Measurements from ENCODE around the gene VEGFB. TPM values are rescaled to one million over a fixed set of nuclear protein-coding genes. Genes with fewer than 3 reads are reported as not detected.

VEGFB gene
- total and polyA plus RNA-seq, 2 of the 8 experiments (the other 6 are each of a cell fraction or from before 2014, with no cell fraction given), result 9.3 to 49.6 TPM

DNA sequence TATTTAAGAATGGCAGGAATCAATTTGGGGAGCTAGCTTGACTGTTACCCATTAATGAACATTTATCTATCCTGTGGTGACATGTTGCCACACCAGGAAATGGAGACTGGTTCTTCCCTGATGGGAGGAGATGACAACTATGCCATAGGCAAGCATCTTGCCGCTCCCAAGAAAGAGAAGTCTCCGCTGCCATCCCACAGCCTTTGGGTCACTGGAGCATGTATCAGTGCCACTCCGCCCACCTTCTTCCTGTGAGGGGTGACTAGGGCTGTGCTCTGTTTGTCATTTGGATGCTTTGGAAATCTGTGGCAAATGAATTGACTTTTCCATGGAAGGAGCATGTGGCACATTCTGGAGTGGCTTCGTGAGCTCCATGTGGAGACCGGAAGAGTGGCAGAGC is 42.0 kb upstream of the VEGFB start (continued):
- TF ChIP-seq, protein P1, sequence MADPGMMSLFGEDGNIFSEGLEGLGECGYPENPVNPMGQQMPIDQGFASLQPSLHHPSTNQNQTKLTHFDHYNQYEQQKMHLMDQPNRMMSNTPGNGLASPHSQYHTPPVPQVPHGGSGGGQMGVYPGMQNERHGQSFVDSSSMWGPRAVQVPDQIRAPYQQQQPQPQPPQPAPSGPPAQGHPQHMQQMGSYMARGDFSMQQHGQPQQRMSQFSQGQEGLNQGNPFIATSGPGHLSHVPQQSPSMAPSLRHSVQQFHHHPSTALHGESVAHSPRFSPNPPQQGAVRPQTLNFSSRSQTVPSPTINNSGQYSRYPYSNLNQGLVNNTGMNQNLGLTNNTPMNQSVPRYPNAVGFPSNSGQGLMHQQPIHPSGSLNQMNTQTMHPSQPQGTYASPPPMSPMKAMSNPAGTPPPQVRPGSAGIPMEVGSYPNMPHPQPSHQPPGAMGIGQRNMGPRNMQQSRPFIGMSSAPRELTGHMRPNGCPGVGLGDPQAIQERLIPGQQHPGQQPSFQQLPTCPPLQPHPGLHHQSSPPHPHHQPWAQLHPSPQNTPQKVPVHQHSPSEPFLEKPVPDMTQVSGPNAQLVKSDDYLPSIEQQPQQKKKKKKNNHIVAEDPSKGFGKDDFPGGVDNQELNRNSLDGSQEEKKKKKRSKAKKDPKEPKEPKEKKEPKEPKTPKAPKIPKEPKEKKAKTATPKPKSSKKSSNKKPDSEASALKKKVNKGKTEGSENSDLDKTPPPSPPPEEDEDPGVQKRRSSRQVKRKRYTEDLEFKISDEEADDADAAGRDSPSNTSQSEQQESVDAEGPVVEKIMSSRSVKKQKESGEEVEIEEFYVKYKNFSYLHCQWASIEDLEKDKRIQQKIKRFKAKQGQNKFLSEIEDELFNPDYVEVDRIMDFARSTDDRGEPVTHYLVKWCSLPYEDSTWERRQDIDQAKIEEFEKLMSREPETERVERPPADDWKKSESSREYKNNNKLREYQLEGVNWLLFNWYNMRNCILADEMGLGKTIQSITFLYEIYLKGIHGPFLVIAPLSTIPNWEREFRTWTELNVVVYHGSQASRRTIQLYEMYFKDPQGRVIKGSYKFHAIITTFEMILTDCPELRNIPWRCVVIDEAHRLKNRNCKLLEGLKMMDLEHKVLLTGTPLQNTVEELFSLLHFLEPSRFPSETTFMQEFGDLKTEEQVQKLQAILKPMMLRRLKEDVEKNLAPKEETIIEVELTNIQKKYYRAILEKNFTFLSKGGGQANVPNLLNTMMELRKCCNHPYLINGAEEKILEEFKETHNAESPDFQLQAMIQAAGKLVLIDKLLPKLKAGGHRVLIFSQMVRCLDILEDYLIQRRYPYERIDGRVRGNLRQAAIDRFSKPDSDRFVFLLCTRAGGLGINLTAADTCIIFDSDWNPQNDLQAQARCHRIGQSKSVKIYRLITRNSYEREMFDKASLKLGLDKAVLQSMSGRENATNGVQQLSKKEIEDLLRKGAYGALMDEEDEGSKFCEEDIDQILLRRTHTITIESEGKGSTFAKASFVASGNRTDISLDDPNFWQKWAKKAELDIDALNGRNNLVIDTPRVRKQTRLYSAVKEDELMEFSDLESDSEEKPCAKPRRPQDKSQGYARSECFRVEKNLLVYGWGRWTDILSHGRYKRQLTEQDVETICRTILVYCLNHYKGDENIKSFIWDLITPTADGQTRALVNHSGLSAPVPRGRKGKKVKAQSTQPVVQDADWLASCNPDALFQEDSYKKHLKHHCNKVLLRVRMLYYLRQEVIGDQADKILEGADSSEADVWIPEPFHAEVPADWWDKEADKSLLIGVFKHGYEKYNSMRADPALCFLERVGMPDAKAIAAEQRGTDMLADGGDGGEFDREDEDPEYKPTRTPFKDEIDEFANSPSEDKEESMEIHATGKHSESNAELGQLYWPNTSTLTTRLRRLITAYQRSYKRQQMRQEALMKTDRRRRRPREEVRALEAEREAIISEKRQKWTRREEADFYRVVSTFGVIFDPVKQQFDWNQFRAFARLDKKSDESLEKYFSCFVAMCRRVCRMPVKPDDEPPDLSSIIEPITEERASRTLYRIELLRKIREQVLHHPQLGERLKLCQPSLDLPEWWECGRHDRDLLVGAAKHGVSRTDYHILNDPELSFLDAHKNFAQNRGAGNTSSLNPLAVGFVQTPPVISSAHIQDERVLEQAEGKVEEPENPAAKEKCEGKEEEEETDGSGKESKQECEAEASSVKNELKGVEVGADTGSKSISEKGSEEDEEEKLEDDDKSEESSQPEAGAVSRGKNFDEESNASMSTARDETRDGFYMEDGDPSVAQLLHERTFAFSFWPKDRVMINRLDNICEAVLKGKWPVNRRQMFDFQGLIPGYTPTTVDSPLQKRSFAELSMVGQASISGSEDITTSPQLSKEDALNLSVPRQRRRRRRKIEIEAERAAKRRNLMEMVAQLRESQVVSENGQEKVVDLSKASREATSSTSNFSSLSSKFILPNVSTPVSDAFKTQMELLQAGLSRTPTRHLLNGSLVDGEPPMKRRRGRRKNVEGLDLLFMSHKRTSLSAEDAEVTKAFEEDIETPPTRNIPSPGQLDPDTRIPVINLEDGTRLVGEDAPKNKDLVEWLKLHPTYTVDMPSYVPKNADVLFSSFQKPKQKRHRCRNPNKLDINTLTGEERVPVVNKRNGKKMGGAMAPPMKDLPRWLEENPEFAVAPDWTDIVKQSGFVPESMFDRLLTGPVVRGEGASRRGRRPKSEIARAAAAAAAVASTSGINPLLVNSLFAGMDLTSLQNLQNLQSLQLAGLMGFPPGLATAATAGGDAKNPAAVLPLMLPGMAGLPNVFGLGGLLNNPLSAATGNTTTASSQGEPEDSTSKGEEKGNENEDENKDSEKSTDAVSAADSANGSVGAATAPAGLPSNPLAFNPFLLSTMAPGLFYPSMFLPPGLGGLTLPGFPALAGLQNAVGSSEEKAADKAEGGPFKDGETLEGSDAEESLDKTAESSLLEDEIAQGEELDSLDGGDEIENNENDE (IDR thresholded peaks at IDR 0.05; ENCODE audit: insufficient replicate concordance, low read length), result no peak
- TF ChIP-seq CEBPB (IDR thresholded peaks at IDR 0.05; ENCODE audit: low read depth, low read length) (no peak), ATF3 (IDR thresholded peaks at IDR 0.05; ENCODE audit: insufficient read depth, low read depth, low read length) (no peak), GTF2F1 (IDR thresholded peaks at IDR 0.05; ENCODE audit: borderline replicate concordance, low read depth, low read length) (no peak), JUN (IDR thresholded peaks at IDR 0.05; ENCODE audit: low read depth, low read length) (no peak), KDM1A (IDR thresholded peaks at IDR 0.05; ENCODE audit: borderline replicate concordance, low read length) (no peak), NRF1 (IDR thresholded peaks at IDR 0.05; ENCODE audit: low read depth, low read length) (no peak), CREB1 (IDR thresholded peaks at IDR 0.05) (no peak)

Measured in H1 (cell line).